A673 (cell line): Measurements from ENCODE around the gene SCAI. TPM values are rescaled to one million over a fixed set of nuclear protein-coding genes. Genes with fewer than 3 reads are reported as not detected.
"Not testable (repeated sequence)": the region's sequence is repeated elsewhere in the genome, so short reads cannot be mapped to it uniquely, and the experiment has no call there.

ENCODE experiments used
- BruUV-seq: library from RNA; stranded (reverse); fragments of 400-500 nt; replicated peaks from 2 replicates; lab custom pipeline; 2021; lab: Mats Ljungman, UMichigan
- CTCF ChIA-PET: fragments of 300-600 bp; sonication (Branson Sonifier 250); formaldehyde crosslinking; loops from one replicate; lab custom pipeline; 2022; ENCODE audit warnings: antibody characterized with exemption; lab: Charles Lee
- POLR2A ChIA-PET: fragments of 300-600 bp; sonication (Branson Sonifier 250); formaldehyde crosslinking; loops from one replicate; lab custom pipeline; 2022; ENCODE audit warnings: antibody characterized with exemption; ENCODE audit not compliant: low non-redundant PET; lab: Charles Lee
- DNase-seq: peaks from one replicate; pipeline ENCODE4 v3.0.0-alpha.2; 2015; ENCODE audit warnings: low spot score
- H3K27ac ChIP-seq: fragments of 200-600 bp; sonication (generic); 2 replicates; pipeline ENCODE4 v1.5.1; 2016; ENCODE audit warnings: mixed run types, low read depth, mild to moderate bottlenecking, mixed read lengths, antibody characterized with exemption, low read length; ENCODE audit not compliant: poor library complexity, severe bottlenecking
- H3K27me3 ChIP-seq: fragments of 200-600 bp; sonication (generic); replicated peaks from 2 replicates; pipeline ENCODE4 v1.6.1; 2017; ENCODE audit warnings: mixed run types, low read depth, mild to moderate bottlenecking, mixed read lengths, antibody characterized with exemption, low read length; ENCODE audit not compliant: insufficient read depth, poor library complexity
- H3K36me3 ChIP-seq: fragments of 200-600 bp; sonication (generic); 2 replicates; pipeline ENCODE4 v1.6.1; 2016; ENCODE audit warnings: mixed run types, mild to moderate bottlenecking, mixed read lengths, antibody characterized with exemption, low read length; ENCODE audit not compliant: insufficient read depth, poor library complexity, severe bottlenecking
- H3K4me1 ChIP-seq: fragments of 200-600 bp; sonication (generic); 2 replicates; pipeline ENCODE4 v1.6.1; 2017; ENCODE audit warnings: mixed run types, mild to moderate bottlenecking, mixed read lengths, antibody characterized with exemption, low read length; ENCODE audit not compliant: insufficient read depth, poor library complexity, severe bottlenecking
- H3K4me3 ChIP-seq: fragments of 200-600 bp; sonication (generic); 2 replicates; pipeline ENCODE4 v1.5.1; 2016; ENCODE audit warnings: low read depth, mixed run types, mild to moderate bottlenecking, mixed read lengths, low read length; ENCODE audit not compliant: poor library complexity, severe bottlenecking
- H3K9me3 ChIP-seq: fragments of 200-600 bp; sonication (generic); 2 replicates; pipeline ENCODE4 v1.6.1; 2016; ENCODE audit warnings: mixed run types, low read depth, mild to moderate bottlenecking, mixed read lengths, antibody characterized with exemption, low read length; ENCODE audit not compliant: poor library complexity, severe bottlenecking
- CTCF ChIP-seq: fragments of 300-800, 200-600 bp; sonication (generic); conservative IDR thresholded peaks from 2 replicates; pipeline ENCODE4 v1.5.1; 2017; ENCODE audit warnings: low read depth, mild to moderate bottlenecking, antibody characterized with exemption, low read length, moderate library complexity, mixed read lengths
- EZH2 ChIP-seq: fragments of 200-600 bp; sonication (generic); IDR thresholded peaks from 2 replicates; pipeline ENCODE4 v1.6.1; 2017; ENCODE audit warnings: borderline replicate concordance, low read depth, mild to moderate bottlenecking, mixed read lengths, antibody characterized with exemption, low read length; ENCODE audit not compliant: poor library complexity, severe bottlenecking
- intact Hi-C: fragments of 100-400 bp; cut with micrococcal nuclease; formaldehyde crosslinking; loops from one replicate; pipeline ENCODE4 v1.10.0; 2022; ENCODE audit not compliant: unreplicated experiment
- total RNA-seq: library from RNA; stranded (reverse); gene quantifications from 2 replicates; pipeline ENCODE4 v1.2.3, GENCODE V29; 2021

SCAI gene
- total RNA-seq, 1 experiment from 2014 or later = 14.1 TPM

DNA sequence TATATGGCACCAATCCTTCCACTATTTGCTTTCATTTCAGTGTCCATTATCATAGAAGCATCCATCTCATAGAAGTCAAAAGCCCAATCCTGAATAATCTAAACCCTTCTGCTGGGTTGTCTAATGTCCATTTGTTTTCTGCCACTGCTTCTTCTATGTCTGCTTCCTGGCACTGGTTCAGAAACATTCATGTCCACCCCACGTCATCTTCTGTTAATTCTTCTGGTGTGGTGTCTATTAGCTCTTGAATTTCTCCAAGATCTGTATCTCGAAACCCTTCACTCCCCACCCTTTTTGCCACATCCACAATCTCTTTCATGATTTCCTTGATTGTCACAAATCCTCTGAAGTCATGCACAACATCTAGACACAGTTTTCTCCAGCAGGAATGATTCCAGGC, 179.3 kb downstream of the SCAI start:
- DNase-seq = no peak
- no peak overlapping the region for H3K27ac ChIP-seq
- CTCF ChIA-PET = no interaction called here
- H3K27me3 ChIP-seq = no peaks in the 10 kb centered on the region
- TF ChIP-seq CTCF (no peak), EZH2 (no peak)
- H3K4me1 ChIP-seq = no peaks in the 10 kb centered on the region
- no peak overlapping the region for H3K4me3 ChIP-seq
- intact Hi-C loops = no loop called here
- POLR2A ChIA-PET = no interaction called here
- H3K36me3 ChIP-seq = no peaks in the 10 kb centered on the region
- BruUV-seq = no TSS peak
- H3K9me3 ChIP-seq = no peaks in the 10 kb centered on the region

GRCh38 chr9:124960409-124960752, 182.9 kb downstream of the SCAI start:
- no peaks in the 10 kb centered on the region for H3K36me3 ChIP-seq
- H3K4me1 ChIP-seq = no peaks in the 10 kb centered on the region
- H3K4me3 ChIP-seq = no peak overlapping the region
- no peak overlapping the region for H3K27ac ChIP-seq
- BruUV-seq = no TSS peak
- H3K27me3 ChIP-seq = no peaks in the 10 kb centered on the region
- no peaks in the 10 kb centered on the region for H3K9me3 ChIP-seq
- no peak for TF ChIP-seq CTCF
- TF ChIP-seq EZH2 = no peak
- DNase-seq = no peak
- CTCF ChIA-PET = no interaction called here
- intact Hi-C loops = no loop called here
- POLR2A ChIA-PET = interaction anchor here (0.6 kb wide), 2 partner anchors 22 to 448 kb away, joined by 4 to 6 read pairs; no protein-coding TSS in a partner anchor

DNA sequence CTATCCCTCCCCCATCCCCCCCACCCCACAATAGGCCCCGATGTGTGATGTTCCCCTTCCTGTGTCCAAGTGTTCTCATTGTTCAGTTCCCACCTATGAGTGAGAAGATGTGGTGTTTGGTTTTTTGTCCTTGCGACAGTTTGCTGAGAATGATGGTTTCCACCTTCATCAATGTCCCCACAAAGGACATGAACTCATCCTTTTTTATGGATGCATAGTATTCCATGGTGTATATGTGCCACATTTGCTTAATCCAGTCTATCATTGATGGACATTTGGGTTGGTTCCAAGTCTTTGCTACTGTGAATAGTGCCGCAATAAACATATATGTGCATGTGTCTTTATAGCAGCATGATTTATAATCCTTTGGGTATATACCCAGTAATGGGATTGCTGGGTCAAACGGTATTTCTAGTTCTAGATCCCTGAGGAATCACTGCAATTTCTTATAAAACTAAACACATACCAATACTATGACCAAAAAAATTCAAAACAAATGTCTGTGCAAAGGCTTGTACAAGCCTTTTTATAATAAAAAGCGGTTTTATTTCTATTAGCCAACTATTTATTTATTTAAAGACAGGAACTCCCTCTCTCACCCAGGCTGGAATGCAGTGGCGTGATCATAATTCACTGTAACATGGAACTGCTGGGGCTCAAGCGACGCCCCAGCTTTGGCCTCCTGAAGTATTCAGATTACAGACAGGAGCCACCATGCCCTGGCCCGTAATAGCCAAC, 183.5 kb downstream of the SCAI start:
- H3K36me3 ChIP-seq, H3K4me3 ChIP-seq, intact Hi-C loops, H3K27ac ChIP-seq, BruUV-seq, POLR2A ChIA-PET, CTCF ChIA-PET, H3K4me1 ChIP-seq, H3K27me3 ChIP-seq, H3K9me3 ChIP-seq, DNase-seq: not testable (repeated sequence)

GRCh38 chr9:124954255-124954654, 189.1 kb downstream of the SCAI start:
- Histone ChIP-seq H3K27ac (no peak overlapping the region), H3K4me1 (no peaks in the 10 kb centered on the region)
- DNase-seq = no peak

More at GRCh38 chr9:124954255-124954654, 189.1 kb downstream of the SCAI start:
- CTCF ChIA-PET = no interaction called here
- no peak for TF ChIP-seq EZH2
- TF ChIP-seq CTCF = no peak
- POLR2A ChIA-PET = no interaction called here
- H3K9me3 ChIP-seq = no peaks in the 10 kb centered on the region
- no peak overlapping the region for H3K4me3 ChIP-seq
- no peaks in the 10 kb centered on the region for H3K27me3 ChIP-seq
- no peaks in the 10 kb centered on the region for H3K36me3 ChIP-seq
- no TSS peak for BruUV-seq
- intact Hi-C loops = no loop called here
